Hematopoietic multipotent progenitor cell treated with erythropoietin and hydrocortisone succinate and interleukin-3 and kit ligand, for 17 days (in vitro differentiated cells): ENCODE data around the gene MPHOSPH10.
"Not testable (repeated sequence)": the region's sequence is repeated elsewhere in the genome, so short reads cannot be mapped to it uniquely, and the experiment has no call there.

Experiments
- DNase-seq: peaks from one replicate; pipeline ENCODE4 v3.0.0-alpha.2; 2015; ENCODE audit warnings: low spot score

MPHOSPH10 gene

DNA sequence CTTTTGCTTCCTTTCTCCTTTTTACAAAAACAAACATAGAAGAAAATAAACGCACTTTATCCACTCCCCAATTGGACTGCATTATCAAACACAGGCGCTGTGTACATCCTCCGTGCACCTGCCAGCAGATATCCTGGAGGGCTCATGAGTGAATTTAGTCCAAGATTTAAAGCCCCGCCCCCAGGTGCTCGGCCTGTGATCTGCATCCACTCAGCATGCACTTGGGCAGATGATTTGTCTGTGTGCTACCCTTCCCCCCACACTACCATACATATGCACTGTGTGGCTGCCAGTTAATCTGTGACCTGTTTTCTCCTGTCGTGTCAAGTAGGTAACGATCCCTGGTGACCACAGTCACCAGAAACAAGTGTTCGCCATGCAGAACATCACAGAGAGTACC, 48.4 kb downstream of the MPHOSPH10 start:
- not testable (repeated sequence) for DNase-seq

DNA sequence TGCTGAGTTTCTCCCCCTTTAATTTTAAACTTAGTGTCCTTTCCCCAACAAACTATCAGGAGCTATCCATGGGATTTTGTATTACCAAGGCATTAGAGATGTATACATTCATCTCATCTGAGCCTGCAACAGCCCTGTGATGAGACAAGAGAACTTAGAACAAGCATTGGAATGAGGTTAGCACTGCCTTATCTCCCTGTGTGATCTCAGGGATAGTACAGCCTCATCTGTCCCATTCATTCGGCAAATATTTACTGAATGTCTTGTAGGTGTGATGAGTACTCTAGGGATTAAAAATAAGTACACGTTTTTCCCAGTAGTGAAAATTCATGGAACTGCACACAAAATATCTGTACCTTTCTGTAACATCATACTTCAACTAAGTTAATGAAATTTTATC, 50.9 kb downstream of the MPHOSPH10 start:
- DNase-seq = no peak

- not testable (repeated sequence) for DNase-seq
These were observed 53.1 kb downstream of the MPHOSPH10 start for GRCh38 chr2:71183306-71184115.

- DNase-seq = no peak
These were observed 56.5 kb downstream of the MPHOSPH10 start for GRCh38 chr2:71186973-71187372.

GRCh38 chr2:71187589-71187988, 57.2 kb downstream of the MPHOSPH10 start:
- DNase-seq = no peak

GRCh38 chr2:71190656-71191569, 60.5 kb downstream of the MPHOSPH10 start:
- no peak for DNase-seq

DNA sequence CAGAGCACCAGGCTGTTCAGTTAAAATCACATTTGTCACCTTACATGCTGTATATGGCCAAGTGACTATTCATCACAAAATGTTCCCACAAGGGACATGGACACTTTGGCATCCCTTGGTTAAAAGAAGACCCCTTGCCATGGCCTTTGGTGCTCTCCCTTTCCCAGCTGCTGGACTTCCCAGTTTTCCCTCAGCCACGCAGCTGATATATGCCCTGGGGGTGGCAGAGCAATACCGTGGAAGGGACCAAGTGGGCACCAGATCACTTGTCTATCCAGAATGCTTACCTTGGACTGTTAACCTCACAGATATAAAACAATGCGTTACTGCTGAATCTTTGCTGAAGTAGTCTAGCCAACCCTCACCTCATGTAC, 61.1 kb downstream of the MPHOSPH10 start:
- no peak for DNase-seq
